ENCODE results near the gene PRR22.
"Not testable (repeated sequence)": the region's sequence is repeated elsewhere in the genome, so short reads cannot be mapped to it uniquely, and the experiment has no call there.

PRR22 gene

GRCh38 chr19:5789886-5790558, 5.5 kb upstream of the PRR22 start:
- DNase-seq: no peak

- no peak for DNase-seq
Measured at GRCh38 chr19:5789351-5789761, 4.8 kb upstream of the PRR22 start.

GRCh38 chr19:5788422-5788821, 3.9 kb upstream of the PRR22 start:
- DNase-seq: no peak

GRCh38 chr19:5787409-5788182, 3.0 kb upstream of the PRR22 start:
- DNase-seq: no peak

GRCh38 chr19:5786593-5787408, 2.3 kb upstream of the PRR22 start:
- DNase-seq: no peak

- no peak for DNase-seq
Measured at GRCh38 chr19:5785423-5785822, 877 bp upstream of the PRR22 start.

- DNase-seq: no peak
Measured at GRCh38 chr19:5782945-5783919, 1.3 kb downstream of the PRR22 start.

GRCh38 chr19:5782322-5782721, 2.2 kb downstream of the PRR22 start:
- DNase-seq: no peak

- DNase-seq: not testable (repeated sequence)
Measured at GRCh38 chr19:5780916-5781315, 3.6 kb downstream of the PRR22 start.

- no peak for DNase-seq
Measured at GRCh38 chr19:5778402-5778801, 6.1 kb downstream of the PRR22 start.

GRCh38 chr19:5775668-5776309, 8.8 kb downstream of the PRR22 start:
- DNase-seq: no peak

- no peak for DNase-seq
Measured at GRCh38 chr19:5774921-5775320, 9.6 kb downstream of the PRR22 start.

GRCh38 chr19:5773276-5773675, 11.3 kb downstream of the PRR22 start:
- no peak for DNase-seq

- DNase-seq: no peak
Measured at GRCh38 chr19:5772416-5772815, 12.1 kb downstream of the PRR22 start.

GRCh38 chr19:5767949-5768348, 16.6 kb downstream of the PRR22 start:
- no peak for DNase-seq

GRCh38 chr19:5765220-5765619, 19.3 kb downstream of the PRR22 start:
- DNase-seq: no peak

GRCh38 chr19:5762608-5763217, 21.8 kb downstream of the PRR22 start:
- no peak for DNase-seq

GRCh38 chr19:5753743-5754142, 30.8 kb downstream of the PRR22 start:
- no peak for DNase-seq

- no peak for DNase-seq
Measured at GRCh38 chr19:5751709-5752108, 32.8 kb downstream of the PRR22 start.

GRCh38 chr19:5749505-5749904, 35.0 kb downstream of the PRR22 start:
- DNase-seq: no peak

- not testable (repeated sequence) for DNase-seq
Measured at GRCh38 chr19:5748920-5749319, 35.6 kb downstream of the PRR22 start.
